GM12801 (cell line): ENCODE results near the gene TPPP3.

Source experiments
- CTCF ChIP-seq: IDR thresholded peaks from one replicate; pipeline ENCODE4 v1.5.1; 2011; ENCODE audit warnings: control low read depth; ENCODE audit not compliant: insufficient read length; ENCODE audit errors: extremely low read depth

The TPPP3 gene

DNA sequence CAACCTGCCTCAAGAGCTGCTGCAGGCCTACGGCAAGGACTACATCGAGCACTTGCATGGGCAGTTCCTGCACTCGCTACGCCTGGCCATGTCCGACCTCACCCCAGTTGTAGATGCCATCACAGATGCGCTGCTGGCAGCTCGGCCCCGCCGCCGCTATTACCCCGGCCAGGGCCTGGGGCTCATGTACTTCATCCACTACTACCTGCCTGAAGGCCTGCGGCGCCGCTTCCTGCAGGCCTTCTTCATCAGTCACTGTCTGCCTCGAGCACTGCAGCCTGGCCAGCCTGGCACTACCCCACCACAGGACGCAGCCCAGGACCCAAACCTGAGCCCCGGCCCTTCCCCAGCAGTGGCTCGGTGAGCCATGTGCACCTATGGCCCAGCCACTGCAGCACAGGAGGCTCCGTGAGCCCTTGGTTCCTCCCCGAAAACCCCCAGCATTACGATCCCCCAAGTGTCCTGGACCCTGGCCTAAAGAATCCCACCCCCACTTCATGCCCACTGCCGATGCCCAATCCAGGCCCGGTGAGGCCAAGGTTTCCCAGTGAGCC lies 43.4 kb upstream of the TPPP3 start:
- no peak for TF ChIP-seq CTCF

- no peak for TF ChIP-seq CTCF
These were observed 42.5 kb upstream of the TPPP3 start for GRCh38 chr16:67435758-67436164.

DNA sequence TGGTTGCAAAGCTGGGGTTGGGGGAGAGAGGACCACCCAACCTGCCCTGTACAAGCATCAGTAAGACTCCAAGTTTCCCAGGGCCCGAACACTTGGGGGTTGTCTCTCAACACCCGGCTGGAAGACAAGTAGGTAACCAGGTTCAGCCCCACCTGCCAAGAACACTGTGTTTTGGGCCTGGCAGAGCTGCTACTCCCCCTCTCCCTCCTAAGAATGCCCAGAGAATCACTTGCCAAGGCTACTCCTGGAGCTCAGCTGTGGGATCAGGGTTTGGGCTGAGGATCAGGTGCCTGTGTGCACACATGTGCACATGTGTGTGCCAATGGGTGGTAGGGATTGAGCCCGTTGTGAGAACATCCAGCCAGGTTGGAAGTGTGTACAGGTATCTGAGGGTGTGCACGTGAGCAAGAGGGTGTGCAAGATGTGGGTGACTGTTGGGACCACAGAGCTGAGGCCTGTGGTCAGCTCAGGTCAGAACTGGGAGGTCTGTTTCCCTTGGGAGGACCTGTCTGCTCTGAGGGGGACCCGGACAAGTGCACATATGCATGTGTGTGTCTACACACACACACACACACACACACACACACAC lies 39.9 kb upstream of the TPPP3 start:
- no peak for TF ChIP-seq CTCF

GRCh38 chr16:67432506-67432890 lies 39.2 kb upstream of the TPPP3 start:
- TF ChIP-seq CTCF = no peak

- no peak for TF ChIP-seq CTCF
These were observed 38.6 kb upstream of the TPPP3 start for GRCh38 chr16:67431775-67432505.

- TF ChIP-seq CTCF = no peak
These were observed 37.9 kb upstream of the TPPP3 start, which contains the start of gene HSD11B2 for GRCh38 chr16:67430977-67431774. HSD11B2 (plus strand) TSS chr16:67431121; CDS start chr16:67431249, 128 bp downstream.

- no peak for TF ChIP-seq CTCF
These were observed 37.2 kb upstream of the TPPP3 start for GRCh38 chr16:67430504-67430976.
